WI38 (cell line): ENCODE data around the gene SPR.

Source experiments
- H3K4me3 ChIP-seq: 2 replicates; pipeline ENCODE4 v1.5.1; 2011; ENCODE audit warnings: low read depth, mild to moderate bottlenecking, control low read depth, low read length
- CTCF ChIP-seq: IDR thresholded peaks from 2 replicates; pipeline ENCODE4 v1.5.1; 2012; ENCODE audit warnings: low read depth, mild to moderate bottlenecking, control low read depth, low read length

SPR gene

GRCh38 chr2:72933646-72934151, 46.5 kb downstream of the SPR start:
- no peak for TF ChIP-seq CTCF
- H3K4me3 ChIP-seq, result no peak overlapping the region

- H3K4me3 ChIP-seq, result no peak overlapping the region
- no peak for TF ChIP-seq CTCF
Measured at GRCh38 chr2:72934683-72935610, 47.7 kb downstream of the SPR start.

GRCh38 chr2:72935611-72935957, 48.4 kb downstream of the SPR start:
- TF ChIP-seq CTCF, result no peak
- no peak overlapping the region for H3K4me3 ChIP-seq

- H3K4me3 ChIP-seq, result no peak overlapping the region
- TF ChIP-seq CTCF, result no peak
Measured at GRCh38 chr2:72936660-72937355, 49.6 kb downstream of the SPR start.

- no peak for TF ChIP-seq CTCF
- H3K4me3 ChIP-seq, result no peak overlapping the region
Measured at GRCh38 chr2:72937356-72937669, 50.1 kb downstream of the SPR start.

- no peak for TF ChIP-seq CTCF
- no peak overlapping the region for H3K4me3 ChIP-seq
Measured at GRCh38 chr2:72938455-72938854, 51.2 kb downstream of the SPR start.

GRCh38 chr2:72940361-72940760, 53.2 kb downstream of the SPR start:
- no peak for TF ChIP-seq CTCF

More at GRCh38 chr2:72940361-72940760, 53.2 kb downstream of the SPR start:
- H3K4me3 ChIP-seq, result no peak overlapping the region
